Cardiac muscle cell (in vitro differentiated cells and primary cell): ENCODE measurements around the gene CD27. TPM values are rescaled to one million over a fixed set of nuclear protein-coding genes. Genes with fewer than 3 reads are reported as not detected.

ENCODE experiments used
- DNase-seq, 2 donors: peaks; one replicate each; pipeline versions ENCODE4 v3.0.0 to v3.0.0-alpha.2; 2010 to 2017; ENCODE audit warnings: low read depth in 1 of 2, low spot score in 1 of 2
- H3K27ac ChIP-seq: fragments of 200-600 bp; sonication (generic); 2 replicates; pipeline ENCODE4 v1.5.1; 2016
- H3K27me3 ChIP-seq: fragments of 200-600 bp; sonication (generic); 2 replicates; pipeline ENCODE4 v1.6.0; 2016; ENCODE audit warnings: control low read depth
- H3K36me3 ChIP-seq: fragments of 200-600 bp; sonication (generic); 2 replicates; pipeline ENCODE4 v1.5.1; 2016; ENCODE audit warnings: control low read depth
- H3K4me1 ChIP-seq: fragments of 200-600 bp; sonication (generic); 2 replicates; pipeline ENCODE4 v1.8.1; 2017; ENCODE audit warnings: low read depth, mild to moderate bottlenecking, mixed run types
- H3K4me3 ChIP-seq: fragments of 200-600 bp; sonication (generic); 2 replicates; pipeline ENCODE4 v1.5.1; 2016; ENCODE audit warnings: mild to moderate bottlenecking
- H3K9me3 ChIP-seq: fragments of 200-600 bp; sonication (generic); 2 replicates; pipeline ENCODE4 v1.5.1; 2017; ENCODE audit warnings: low read depth, mild to moderate bottlenecking, control low read depth
- CTCF ChIP-seq: IDR thresholded peaks from 2 replicates; pipeline ENCODE4 v1.5.1; 2012; ENCODE audit warnings: low read depth, mild to moderate bottlenecking, low read length
- polyA plus RNA-seq: library from polyadenylated mRNA; unstranded; fragments of >200 nt; fragmentation: Nextera tagmentation; extraction: Ambion mirVana; gene quantifications from 2 replicates; pipeline ENCODE4 v1.2.1, GENCODE V29; 2016
- total RNA-seq: library from RNA; depleted of rRNA; stranded (reverse); fragments of >200 nt; gene quantifications from 2 replicates; pipeline ENCODE4 v1.2.3, GENCODE V29; 2016

The CD27 gene
- total and polyA plus RNA-seq, 2 experiments from 2014 or later: 0.32 TPM; not detected in 1

- Histone ChIP-seq H3K27ac (peak overlapping the region; percentile 92), H3K36me3 (no peaks in the 10 kb centered on the region), H3K4me3 (no peak overlapping the region), H3K4me1 (peaks cover 24% of the 10 kb centered on the region), H3K9me3 (no peaks in the 10 kb centered on the region), H3K27me3 (no peaks in the 10 kb centered on the region)
- no peak for TF ChIP-seq CTCF
- no peak for DNase-seq
Measured at GRCh38 chr12:6452944-6453630, 8.3 kb downstream of the CD27 start.

GRCh38 chr12:6457220-6457945 is 12.6 kb downstream of the CD27 start:
- H3K27ac ChIP-seq: no peak overlapping the region
- no peaks in the 10 kb centered on the region for H3K27me3 ChIP-seq
- no peak for TF ChIP-seq CTCF
- H3K36me3 ChIP-seq: peaks cover 6% of the 10 kb centered on the region
- peaks cover 5% of the 10 kb centered on the region for H3K4me1 ChIP-seq
- H3K9me3 ChIP-seq: no peaks in the 10 kb centered on the region
- H3K4me3 ChIP-seq: no peak overlapping the region
- no peak for DNase-seq

- Histone ChIP-seq H3K9me3 (no peaks in the 10 kb centered on the region), H3K4me3 (no peak overlapping the region), H3K27me3 (no peaks in the 10 kb centered on the region), H3K27ac (no peak overlapping the region), H3K36me3 (peaks cover 12% of the 10 kb centered on the region), H3K4me1 (no peaks in the 10 kb centered on the region)
- no peak for TF ChIP-seq CTCF
- no peak for DNase-seq
Measured at GRCh38 chr12:6458281-6459003, 13.7 kb downstream of the CD27 start.

GRCh38 chr12:6459004-6459337 is 14.2 kb downstream of the CD27 start:
- Histone ChIP-seq H3K9me3 (no peaks in the 10 kb centered on the region), H3K4me3 (no peak overlapping the region), H3K4me1 (no peaks in the 10 kb centered on the region), H3K27me3 (no peaks in the 10 kb centered on the region), H3K27ac (no peak overlapping the region), H3K36me3 (peaks cover 14% of the 10 kb centered on the region)
- TF ChIP-seq CTCF: no peak
- no peak for DNase-seq

GRCh38 chr12:6460751-6461371 is 16.1 kb downstream of the CD27 start:
- no peak for DNase-seq
- H3K27me3 ChIP-seq: no peaks in the 10 kb centered on the region

More at GRCh38 chr12:6460751-6461371, 16.1 kb downstream of the CD27 start:
- no peak for TF ChIP-seq CTCF
- no peaks in the 10 kb centered on the region for H3K4me1 ChIP-seq
- no peak overlapping the region for H3K27ac ChIP-seq
- H3K36me3 ChIP-seq: peaks cover 14% of the 10 kb centered on the region
- H3K9me3 ChIP-seq: no peaks in the 10 kb centered on the region
- H3K4me3 ChIP-seq: no peak overlapping the region
